DND-41 (cell line): ENCODE results near the gene KRT81.

Experiments
- CTCF ChIP-seq: IDR thresholded peaks from 2 replicates; pipeline ENCODE4 v1.5.1; 2012; ENCODE audit warnings: borderline replicate concordance, low read length, moderate library complexity, mild to moderate bottlenecking; ENCODE audit not compliant: poor library complexity, severe bottlenecking; ENCODE audit errors: extremely low read depth
- EZH2 ChIP-seq: IDR thresholded peaks from 3 replicates; pipeline ENCODE4 v1.6.1; 2012; ENCODE audit warnings: borderline replicate concordance, low read depth, mild to moderate bottlenecking, moderate library complexity, low read length, inconsistent platforms; ENCODE audit not compliant: severe bottlenecking

- TF ChIP-seq EZH2 (no peak), CTCF (no peak)
Measured at GRCh38 chr12:52260361-52261207, 30.8 kb downstream of the KRT81 start.
